Vagina (tissue), 2 donors: ENCODE measurements around the gene USP49.

Experiments used
- POLR2A ChIP-seq, 2 donors: fragments of 450-650 bp; IDR thresholded peaks; one replicate each; pipeline ENCODE4 v1.6.1; 2017; ENCODE audit warnings: antibody characterized with exemption in 2 of 2, mild to moderate bottlenecking in 2 of 2, moderate library complexity in 2 of 2
- POLR2AphosphoS5 ChIP-seq, 2 donors: sonication (generic); formaldehyde crosslinking; IDR thresholded peaks; one replicate each; pipeline ENCODE4 v1.9.0; 2017; ENCODE audit warnings: antibody characterized with exemption in 2 of 2, mild to moderate bottlenecking in 2 of 2, low read depth in 1 of 2; ENCODE audit not compliant: insufficient read depth in 1 of 2

DNA sequence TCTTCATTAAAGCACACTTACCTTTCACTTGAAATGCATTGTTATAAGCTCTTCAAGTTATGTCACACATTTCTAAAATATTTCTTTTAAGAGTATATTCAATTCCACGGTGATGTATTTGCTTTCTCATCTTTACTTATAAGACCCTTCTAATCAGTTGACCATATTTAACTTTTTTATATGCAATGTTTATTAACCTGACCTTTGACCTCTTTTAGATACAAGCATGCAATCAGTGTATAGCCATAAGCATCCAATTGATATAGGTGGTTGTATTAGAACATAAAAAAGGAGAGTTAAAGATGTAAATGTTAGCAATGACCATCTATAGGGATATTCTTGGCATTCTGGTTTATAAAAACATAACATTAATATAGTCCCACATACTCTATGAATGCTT is 9.2 kb downstream of the USP49 start:
- TF ChIP-seq POLR2AphosphoS5 (IDR thresholded peaks at IDR 0.05; ENCODE audit: insufficient read depth in 1 of 2, low read depth in 1 of 2) (no peak), POLR2A (IDR thresholded peaks at IDR 0.05) (no peak)
